ENCODE measurements around the gene SRGAP3. TPM values are rescaled to one million over a fixed set of nuclear protein-coding genes. Genes with fewer than 3 reads are reported as not detected.

The SRGAP3 gene
- total RNA-seq, 4 donors from 2014 or later = 13.1 to 84.9 (median 27.4) TPM

DNA sequence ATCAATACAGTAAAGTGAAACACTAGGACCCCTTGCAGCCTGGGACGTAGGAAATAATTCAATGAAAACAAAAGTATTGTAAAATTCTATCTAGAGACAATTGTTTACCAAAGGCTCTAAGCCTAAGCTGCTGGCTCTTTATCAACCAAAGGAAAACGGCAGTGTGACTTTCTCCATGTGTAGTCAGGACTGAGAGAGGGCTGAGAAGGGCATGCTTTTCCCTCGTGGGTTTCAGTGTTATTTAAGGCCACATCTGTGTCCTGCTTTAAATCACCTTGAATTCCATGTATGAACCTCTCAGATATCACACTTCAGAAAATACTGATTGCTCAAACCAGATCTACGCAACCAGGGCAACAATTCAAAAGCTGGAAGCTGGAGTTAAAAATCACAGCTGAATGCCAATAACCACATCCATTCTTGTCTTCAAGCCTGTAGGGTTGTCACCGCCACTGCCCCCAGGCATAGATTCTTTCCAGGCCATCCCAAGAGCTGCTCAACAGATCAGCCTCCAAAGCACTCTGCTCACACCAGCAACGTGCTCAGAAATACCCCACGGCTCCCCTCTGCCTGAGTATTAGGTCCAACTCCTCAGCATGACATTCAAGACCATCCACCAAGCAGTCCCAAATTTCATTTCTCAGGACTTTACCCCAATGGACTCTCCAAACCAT is 124.0 kb downstream of the SRGAP3 start:
- 69% methylated on average over 7 of the region's 7 CpGs for WGBS

DNA sequence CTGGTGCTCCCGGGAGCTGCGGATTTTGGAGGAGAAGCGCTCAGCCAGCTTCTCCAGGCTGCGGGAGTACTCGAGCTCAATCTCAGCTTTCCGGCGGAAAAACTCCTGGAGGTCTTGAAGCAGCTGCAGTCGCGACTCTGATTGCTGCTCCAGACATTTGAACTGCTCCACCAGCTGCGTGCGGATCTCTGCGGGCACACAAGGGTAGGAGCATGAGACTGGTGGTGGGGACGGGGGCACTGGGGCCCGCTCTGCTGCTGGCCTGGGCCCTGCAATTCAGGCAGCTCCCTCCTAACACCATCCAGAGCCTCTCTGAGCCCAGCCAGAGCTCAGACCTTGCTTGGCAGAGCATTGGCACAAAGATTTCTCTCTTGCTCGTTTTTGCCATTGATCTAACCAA is 124.7 kb downstream of the SRGAP3 start:
- Histone ChIP-seq H3K4me1 (no peaks in the 10 kb centered on the region), H3K9me3 (no peaks in the 10 kb centered on the region), H3K4me3 (no peak overlapping the region), H3K27me3 (no peaks in the 10 kb centered on the region), H3K36me3 (peaks cover 10% of the 10 kb centered on the region), H3K27ac (no peak overlapping the region)
- WGBS = 92% methylated on average over 10 of the region's 15 CpGs
- DNase-seq (ENCODE audit: low spot score in 2 of 2) = no peak
- TF ChIP-seq, protein P1, sequence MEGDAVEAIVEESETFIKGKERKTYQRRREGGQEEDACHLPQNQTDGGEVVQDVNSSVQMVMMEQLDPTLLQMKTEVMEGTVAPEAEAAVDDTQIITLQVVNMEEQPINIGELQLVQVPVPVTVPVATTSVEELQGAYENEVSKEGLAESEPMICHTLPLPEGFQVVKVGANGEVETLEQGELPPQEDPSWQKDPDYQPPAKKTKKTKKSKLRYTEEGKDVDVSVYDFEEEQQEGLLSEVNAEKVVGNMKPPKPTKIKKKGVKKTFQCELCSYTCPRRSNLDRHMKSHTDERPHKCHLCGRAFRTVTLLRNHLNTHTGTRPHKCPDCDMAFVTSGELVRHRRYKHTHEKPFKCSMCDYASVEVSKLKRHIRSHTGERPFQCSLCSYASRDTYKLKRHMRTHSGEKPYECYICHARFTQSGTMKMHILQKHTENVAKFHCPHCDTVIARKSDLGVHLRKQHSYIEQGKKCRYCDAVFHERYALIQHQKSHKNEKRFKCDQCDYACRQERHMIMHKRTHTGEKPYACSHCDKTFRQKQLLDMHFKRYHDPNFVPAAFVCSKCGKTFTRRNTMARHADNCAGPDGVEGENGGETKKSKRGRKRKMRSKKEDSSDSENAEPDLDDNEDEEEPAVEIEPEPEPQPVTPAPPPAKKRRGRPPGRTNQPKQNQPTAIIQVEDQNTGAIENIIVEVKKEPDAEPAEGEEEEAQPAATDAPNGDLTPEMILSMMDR (IDR thresholded peaks at IDR 0.05) = no peak
- TF ChIP-seq POLR2A (IDR thresholded peaks at IDR 0.05) = no peak
- no peak for TF ChIP-seq POLR2AphosphoS5 (IDR thresholded peaks at IDR 0.05)
- no peak for TF ChIP-seq EP300 (IDR thresholded peaks at IDR 0.05)

More for the DNA sequence above, 124.0 kb downstream of the SRGAP3 start:
- H3K9me3 ChIP-seq = no peaks in the 10 kb centered on the region
- no peak overlapping the region for H3K4me3 ChIP-seq
- no peaks in the 10 kb centered on the region for H3K4me1 ChIP-seq
- no peak for TF ChIP-seq POLR2AphosphoS5 (IDR thresholded peaks at IDR 0.05)
- no peak for TF ChIP-seq EP300 (IDR thresholded peaks at IDR 0.05)
- TF ChIP-seq, protein P1 (IDR thresholded peaks at IDR 0.05) = no peak
- TF ChIP-seq POLR2A (IDR thresholded peaks at IDR 0.05) = no peak
- peak in 1 of 2 donors; percentile 16 for DNase-seq (ENCODE audit: low spot score in 2 of 2)
- H3K27me3 ChIP-seq = no peaks in the 10 kb centered on the region
- peaks cover 7% of the 10 kb centered on the region for H3K36me3 ChIP-seq
- no peak overlapping the region for H3K27ac ChIP-seq

DNA sequence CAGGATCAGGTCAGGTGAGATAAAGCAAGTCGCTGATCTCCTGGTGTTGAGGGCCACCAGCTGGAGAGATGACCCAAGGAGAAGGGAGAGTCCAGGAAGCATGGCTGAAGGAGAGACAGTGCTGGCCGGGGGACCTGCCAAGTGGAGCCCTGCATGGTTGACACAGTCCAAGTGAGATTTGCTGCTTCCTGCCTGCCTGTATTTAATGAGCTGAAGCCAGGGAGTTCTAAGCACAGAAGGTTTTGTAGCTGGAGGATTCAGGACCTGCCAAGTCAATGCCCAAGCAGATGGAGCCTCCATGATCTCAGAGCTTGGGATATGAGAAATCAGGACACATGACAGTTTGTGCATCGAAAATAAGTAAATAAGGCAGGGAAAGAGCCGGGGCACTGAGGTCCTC is 125.6 kb downstream of the SRGAP3 start:
- Histone ChIP-seq H3K27ac (no peak overlapping the region), H3K4me1 (no peaks in the 10 kb centered on the region), H3K9me3 (no peaks in the 10 kb centered on the region), H3K27me3 (no peaks in the 10 kb centered on the region), H3K4me3 (no peak overlapping the region), H3K36me3 (peaks cover 10% of the 10 kb centered on the region)
- whole genome bisulfite sequencing = 92% methylated on average over 4 of the region's 4 CpGs
- TF ChIP-seq POLR2AphosphoS5 (IDR thresholded peaks at IDR 0.05) (no peak), EP300 (IDR thresholded peaks at IDR 0.05) (no peak), POLR2A (IDR thresholded peaks at IDR 0.05) (no peak)
- TF ChIP-seq, protein P1 (IDR thresholded peaks at IDR 0.05) = no peak
- no peak for DNase-seq (ENCODE audit: low spot score in 2 of 2)

DNA sequence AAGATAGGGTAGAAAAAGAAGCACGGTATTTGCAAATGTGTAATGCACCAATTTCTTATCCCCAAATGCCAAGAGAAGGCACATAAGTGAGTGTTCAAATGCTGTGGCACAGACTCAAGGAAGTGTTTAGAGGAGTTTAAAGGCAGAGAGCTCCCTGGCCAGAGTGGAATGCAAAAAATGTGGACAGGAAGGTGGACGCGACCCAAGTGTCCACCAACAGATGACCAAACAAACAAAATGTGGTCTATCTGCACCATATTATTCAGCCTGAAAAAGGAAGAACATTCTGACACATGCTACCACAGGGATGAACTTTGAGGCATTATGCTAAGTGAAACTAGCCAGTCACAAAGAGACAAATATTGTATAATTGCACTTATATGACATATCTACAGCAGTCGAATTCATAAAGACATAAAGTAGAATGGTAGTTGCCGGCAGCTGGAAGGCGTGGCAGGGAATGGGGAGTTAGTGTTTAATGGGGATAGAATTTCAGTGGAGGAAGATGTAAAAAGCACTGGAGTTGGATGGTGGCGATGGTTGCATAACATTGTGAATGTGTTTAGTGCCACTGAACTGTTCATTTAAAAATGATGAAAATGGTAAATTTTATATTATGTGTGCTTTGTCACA is 126.6 kb downstream of the SRGAP3 start:
- TF ChIP-seq POLR2AphosphoS5 (IDR thresholded peaks at IDR 0.05) (no peak), EP300 (IDR thresholded peaks at IDR 0.05) (no peak)

DNA sequence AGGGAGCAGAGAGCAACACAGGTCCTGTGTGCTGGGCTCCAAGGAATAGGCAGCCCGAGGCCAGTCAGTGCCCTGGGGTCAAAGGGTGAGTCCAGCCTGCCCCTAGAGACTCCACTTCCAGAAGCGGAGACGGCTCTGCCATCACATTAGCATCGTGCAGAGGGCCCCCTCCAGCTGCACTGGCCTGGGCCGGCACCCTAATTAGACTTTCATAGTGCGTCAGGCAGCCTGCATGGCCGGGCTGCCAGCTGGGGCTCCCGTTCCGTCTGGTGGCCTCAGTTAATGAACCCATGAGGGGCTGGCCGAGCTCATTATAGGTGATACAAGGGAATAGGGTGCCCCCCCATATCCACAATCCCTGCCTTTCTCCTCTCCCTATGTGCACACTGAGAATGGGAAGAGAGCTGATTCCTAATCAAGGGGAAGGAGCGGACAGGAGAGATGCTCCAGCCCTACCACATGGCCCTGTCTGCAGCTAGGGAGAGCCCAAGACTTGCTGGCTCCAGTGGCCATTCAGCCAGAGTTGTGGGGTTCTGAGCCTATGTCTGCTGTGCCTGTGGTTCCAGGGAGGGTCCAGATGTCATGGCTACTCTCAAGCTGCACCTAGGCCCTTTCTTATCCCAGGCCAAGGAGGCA is 128.0 kb downstream of the SRGAP3 start:
- no peak overlapping the region for H3K27ac ChIP-seq
- no peaks in the 10 kb centered on the region for H3K4me1 ChIP-seq
- DNase-seq (ENCODE audit: low spot score in 2 of 2) = no peak
- H3K4me3 ChIP-seq = no peak overlapping the region
- H3K9me3 ChIP-seq = no peaks in the 10 kb centered on the region
- TF ChIP-seq POLR2A (IDR thresholded peaks at IDR 0.05) = no peak
- TF ChIP-seq EP300 (IDR thresholded peaks at IDR 0.05) = no peak
- no peak for TF ChIP-seq POLR2AphosphoS5 (IDR thresholded peaks at IDR 0.05)
- TF ChIP-seq, protein P1 (IDR thresholded peaks at IDR 0.05) = no peak
- H3K27me3 ChIP-seq = no peaks in the 10 kb centered on the region
- 100% methylated on average over 2 of the region's 11 CpGs for WGBS
- H3K36me3 ChIP-seq = peaks cover 10% of the 10 kb centered on the region

More for the DNA sequence above, 126.6 kb downstream of the SRGAP3 start:
- Histone ChIP-seq H3K27ac (no peak overlapping the region), H3K36me3 (peaks cover 10% of the 10 kb centered on the region), H3K27me3 (no peaks in the 10 kb centered on the region), H3K4me3 (no peak overlapping the region), H3K4me1 (no peaks in the 10 kb centered on the region), H3K9me3 (no peaks in the 10 kb centered on the region)
- DNase-seq (ENCODE audit: low spot score in 2 of 2) = no peak
- 88% methylated on average over 7 of the region's 7 CpGs for WGBS
